ENCODE measurements around the gene ECI1. TPM values are rescaled to one million over a fixed set of nuclear protein-coding genes. Genes with fewer than 3 reads are reported as not detected.

Gene ECI1
- total RNA-seq, 2 experiments from 2014 or later, result 10.1 to 12.5 TPM

DNA sequence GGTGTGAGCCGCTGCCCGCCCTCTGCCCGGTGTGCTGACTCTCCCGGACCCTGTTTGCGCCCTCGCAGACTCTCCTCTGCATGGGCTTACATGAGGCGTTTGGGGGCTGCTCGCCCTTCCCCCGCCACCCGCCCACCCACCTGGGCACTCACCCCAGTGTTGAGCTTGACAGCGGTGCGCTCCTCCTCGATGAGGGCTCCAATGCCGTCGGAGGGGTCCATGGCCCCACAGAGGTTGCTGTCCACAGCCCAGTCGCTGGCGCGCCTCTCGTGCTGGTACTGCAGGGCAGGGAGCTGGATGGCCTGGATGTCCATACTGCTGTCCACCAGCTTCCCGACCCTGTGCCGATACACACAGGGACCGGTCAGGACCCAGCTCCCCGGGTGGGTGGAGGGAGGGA is 37.9 kb upstream of the ECI1 start:
- no peaks in the 10 kb centered on the region for H3K27me3 Mint-ChIP-seq
- H3K36me3 Mint-ChIP-seq (ENCODE audit: low read depth), result no peaks in the 10 kb centered on the region
- TF ChIP-seq, protein P1, sequence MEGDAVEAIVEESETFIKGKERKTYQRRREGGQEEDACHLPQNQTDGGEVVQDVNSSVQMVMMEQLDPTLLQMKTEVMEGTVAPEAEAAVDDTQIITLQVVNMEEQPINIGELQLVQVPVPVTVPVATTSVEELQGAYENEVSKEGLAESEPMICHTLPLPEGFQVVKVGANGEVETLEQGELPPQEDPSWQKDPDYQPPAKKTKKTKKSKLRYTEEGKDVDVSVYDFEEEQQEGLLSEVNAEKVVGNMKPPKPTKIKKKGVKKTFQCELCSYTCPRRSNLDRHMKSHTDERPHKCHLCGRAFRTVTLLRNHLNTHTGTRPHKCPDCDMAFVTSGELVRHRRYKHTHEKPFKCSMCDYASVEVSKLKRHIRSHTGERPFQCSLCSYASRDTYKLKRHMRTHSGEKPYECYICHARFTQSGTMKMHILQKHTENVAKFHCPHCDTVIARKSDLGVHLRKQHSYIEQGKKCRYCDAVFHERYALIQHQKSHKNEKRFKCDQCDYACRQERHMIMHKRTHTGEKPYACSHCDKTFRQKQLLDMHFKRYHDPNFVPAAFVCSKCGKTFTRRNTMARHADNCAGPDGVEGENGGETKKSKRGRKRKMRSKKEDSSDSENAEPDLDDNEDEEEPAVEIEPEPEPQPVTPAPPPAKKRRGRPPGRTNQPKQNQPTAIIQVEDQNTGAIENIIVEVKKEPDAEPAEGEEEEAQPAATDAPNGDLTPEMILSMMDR (IDR thresholded peaks at IDR 0.05), result no peak
- H3K4me1 Mint-ChIP-seq (ENCODE audit: low read depth), result no peaks in the 10 kb centered on the region
- ChIA-PET POLR2A (no interaction called here), CTCF (no interaction called here)
- ATAC-seq (ENCODE audit: poor library complexity) (no peak), DNase-seq (no peak)
- Histone ChIP-seq H3K4me3 (ENCODE audit: low read length) (no peak overlapping the region), H3K9me3 (ENCODE audit: control insufficient read depth in 1 of 2, insufficient read depth in 1 of 2, low read length in 2 of 2) (no peaks in the 10 kb centered on the region), H3K27me3 (ENCODE audit: control insufficient read depth in 1 of 2, insufficient read depth in 2 of 2, low read length in 2 of 2) (no peaks in the 10 kb centered on the region), H3K4me1 (ENCODE audit: insufficient read depth, low read length) (no peaks in the 10 kb centered on the region), H3K36me3 (ENCODE audit: insufficient read depth, low read length) (peaks cover 5% of the 10 kb centered on the region), H3K27ac (ENCODE audit: low read depth in 1 of 2, low read length in 2 of 2) (no peak overlapping the region)
- intact Hi-C loops (cut with DNase I, micrococcal nuclease), result no loop called here
- H3K27ac Mint-ChIP-seq, result no peak overlapping the region
- H3K4me3 Mint-ChIP-seq, result no peak overlapping the region
- no peaks in the 10 kb centered on the region for H3K9me3 Mint-ChIP-seq

DNA sequence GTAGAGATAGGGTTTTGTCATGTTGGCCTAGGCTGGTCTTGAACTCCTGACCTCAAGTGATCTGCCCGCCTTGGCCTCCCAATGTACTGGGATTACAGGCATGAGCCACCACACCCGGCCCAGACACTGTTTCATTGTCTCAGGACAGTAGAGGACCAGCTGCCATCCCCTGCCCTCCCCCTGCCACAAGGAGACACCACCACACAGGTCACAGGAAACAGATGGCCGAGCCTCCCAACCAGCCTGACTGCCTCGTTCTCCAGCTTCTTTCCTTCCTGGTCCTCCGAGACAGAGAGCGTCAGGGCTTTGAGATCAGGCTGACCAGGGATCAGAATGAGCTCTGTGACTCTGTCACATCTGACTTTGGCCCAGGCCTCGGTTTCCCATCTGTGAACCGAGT is 37.3 kb upstream of the ECI1 start:
- H3K36me3 ChIP-seq (ENCODE audit: insufficient read depth, low read length), result peaks cover 5% of the 10 kb centered on the region
- POLR2A ChIA-PET, result no interaction called here

DNA sequence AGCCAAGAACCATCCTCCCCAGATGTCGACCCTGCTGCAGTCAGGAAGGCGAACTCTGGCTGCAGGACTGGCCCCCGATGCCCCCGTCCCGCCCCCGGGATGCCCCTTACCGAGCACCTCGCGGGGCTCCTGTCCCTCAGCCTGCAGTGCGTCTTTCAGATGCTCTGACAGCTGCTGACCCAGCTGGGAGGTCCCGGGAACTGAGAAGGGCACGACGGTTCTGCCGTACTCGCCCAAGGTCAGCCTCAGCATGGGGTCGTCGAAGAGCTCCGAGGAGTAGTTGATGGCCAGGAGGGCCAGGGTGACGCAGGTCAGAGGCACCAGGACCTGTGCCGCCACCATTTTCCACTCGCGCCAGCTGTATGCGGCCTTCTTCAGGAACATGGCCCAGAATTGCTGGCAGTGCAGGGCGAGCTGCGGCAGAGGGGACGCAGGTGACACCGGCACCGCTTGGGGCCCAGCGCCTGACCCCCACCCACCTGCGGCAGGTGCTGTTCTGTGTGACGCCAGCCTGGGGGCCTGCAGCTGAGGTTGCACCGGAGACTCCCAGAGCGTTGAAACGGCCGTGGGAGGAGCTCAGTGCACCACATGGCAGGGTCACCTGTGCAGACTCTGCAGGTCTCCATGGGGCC is 36.6 kb upstream of the ECI1 start:
- no peak for ATAC-seq (ENCODE audit: poor library complexity)
- peaks cover 5% of the 10 kb centered on the region for H3K36me3 Mint-ChIP-seq (ENCODE audit: low read depth)
- no peak overlapping the region for H3K27ac ChIP-seq (ENCODE audit: low read depth in 1 of 2, low read length in 2 of 2)
- no peak for DNase-seq
- H3K4me1 ChIP-seq (ENCODE audit: insufficient read depth, low read length), result no peaks in the 10 kb centered on the region
- TF ChIP-seq, protein P1 (IDR thresholded peaks at IDR 0.05), result no peak
- no peak overlapping the region for H3K27ac Mint-ChIP-seq
- H3K36me3 ChIP-seq (ENCODE audit: insufficient read depth, low read length), result peaks cover 5% of the 10 kb centered on the region
- no peaks in the 10 kb centered on the region for H3K27me3 Mint-ChIP-seq
- H3K9me3 Mint-ChIP-seq, result no peaks in the 10 kb centered on the region
- POLR2A ChIA-PET, result no interaction called here
- no peak overlapping the region for H3K4me3 Mint-ChIP-seq
- no peaks in the 10 kb centered on the region for H3K4me1 Mint-ChIP-seq (ENCODE audit: low read depth)
- intact Hi-C loops (cut with DNase I, micrococcal nuclease), result no loop called here
- no peaks in the 10 kb centered on the region for H3K9me3 ChIP-seq (ENCODE audit: control insufficient read depth in 1 of 2, insufficient read depth in 1 of 2, low read length in 2 of 2)
- CTCF ChIA-PET, result no interaction called here
- no peak overlapping the region for H3K4me3 ChIP-seq (ENCODE audit: low read length)
- H3K27me3 ChIP-seq (ENCODE audit: control insufficient read depth in 1 of 2, insufficient read depth in 2 of 2, low read length in 2 of 2), result no peaks in the 10 kb centered on the region

More for the DNA sequence above, 37.3 kb upstream of the ECI1 start:
- no peak overlapping the region for H3K27ac ChIP-seq (ENCODE audit: low read depth in 1 of 2, low read length in 2 of 2)
- no peak for DNase-seq
- Mint-ChIP-seq H3K27me3 (no peaks in the 10 kb centered on the region), H3K9me3 (no peaks in the 10 kb centered on the region), H3K4me3 (no peak overlapping the region), H3K4me1 (ENCODE audit: low read depth) (no peaks in the 10 kb centered on the region), H3K27ac (no peak overlapping the region), H3K36me3 (ENCODE audit: low read depth) (peaks cover 2% of the 10 kb centered on the region)
- no peak overlapping the region for H3K4me3 ChIP-seq (ENCODE audit: low read length)
- H3K9me3 ChIP-seq (ENCODE audit: control insufficient read depth in 1 of 2, insufficient read depth in 1 of 2, low read length in 2 of 2), result no peaks in the 10 kb centered on the region
- no peak for ATAC-seq (ENCODE audit: poor library complexity)
- TF ChIP-seq, protein P1 (IDR thresholded peaks at IDR 0.05), result no peak
- intact Hi-C loops (cut with DNase I, micrococcal nuclease), result no loop called here
- H3K27me3 ChIP-seq (ENCODE audit: control insufficient read depth in 1 of 2, insufficient read depth in 2 of 2, low read length in 2 of 2), result no peaks in the 10 kb centered on the region
- CTCF ChIA-PET, result no interaction called here
- no peaks in the 10 kb centered on the region for H3K4me1 ChIP-seq (ENCODE audit: insufficient read depth, low read length)

Data from CD4-positive, alpha-beta T cell (primary cell).